Endothelial cell of umbilical vein (primary cell): ENCODE data around the gene MIF4GD. TPM values are rescaled to one million over a fixed set of nuclear protein-coding genes. Genes with fewer than 3 reads are reported as not detected.

Source experiments
- BruUV-seq: library from RNA; stranded (reverse); fragments of 400-500 nt; replicated peaks from 2 replicates; lab custom pipeline; 2021; lab: Mats Ljungman, UMichigan
- CTCF ChIA-PET: fragments of 300-600, 350-600 bp; sonication (Branson Sonifier 250); formaldehyde crosslinking; loops from one replicate; lab custom pipeline; 2021; ENCODE audit warnings: antibody characterized with exemption, inconsistent platforms; lab: Charles Lee
- POLR2A ChIA-PET: fragments of 300-600, 350-600 bp; sonication (Branson Sonifier 250); formaldehyde crosslinking; loops from one replicate; lab custom pipeline; 2021; ENCODE audit warnings: antibody characterized with exemption, inconsistent platforms; lab: Charles Lee
- DNase-seq: peaks from one replicate; pipeline ENCODE4 v3.0.0-alpha.2; 2011; ENCODE audit warnings: low read depth, low spot score
- FAIRE-seq: peaks from 2 replicates; lab custom pipeline; 2011; peaks lifted over from hg19 to GRCh38; lab: Jason Lieb, UNC
- H2AFZ ChIP-seq: 2 replicates; pipeline ENCODE4 v1.6.0; 2012; ENCODE audit warnings: low read depth, low read length, control low read depth, inconsistent platforms
- H3K27ac ChIP-seq: 2 replicates; pipeline ENCODE4 v1.5.1; 2011; ENCODE audit warnings: low read depth, mild to moderate bottlenecking, control low read depth, low read length, moderate library complexity; ENCODE audit not compliant: insufficient read depth
- H3K27me3 ChIP-seq, 2 experiments: 2 replicates each; pipeline versions ENCODE4 v1.6.0 to v1.6.1; 2011; ENCODE audit warnings: low read length in 2 of 2, mixed read lengths in 1 of 2; ENCODE audit not compliant: control insufficient read depth in 2 of 2, insufficient read depth in 2 of 2
- H3K36me3 ChIP-seq, 2 experiments: 2 replicates in 1 of 2; 3 replicates in 1 of 2; pipeline ENCODE4 v1.5.1; 2011; ENCODE audit warnings: low read length in 2 of 2, mild to moderate bottlenecking in 1 of 2, moderate library complexity in 1 of 2; ENCODE audit not compliant: control insufficient read depth in 2 of 2, insufficient read depth in 2 of 2; ENCODE audit errors: extremely low read depth in 1 of 2
- H3K4me1 ChIP-seq: 3 replicates; pipeline ENCODE4 v1.5.1; 2011; ENCODE audit warnings: mild to moderate bottlenecking, low read length; ENCODE audit not compliant: control insufficient read depth, insufficient read depth; ENCODE audit errors: extremely low read depth
- H3K4me2 ChIP-seq: 2 replicates; pipeline ENCODE4 v1.6.1; 2011; ENCODE audit warnings: low read length, control low read depth, mixed read lengths; ENCODE audit not compliant: insufficient read depth
- H3K4me3 ChIP-seq, 3 experiments: fragments of 200-600 bp in 1 of 3; sonication (generic), shearing (Covaris generic) in 1 of 3; replicated peaks in 1 of 3; 2 replicates each; pipeline ENCODE4 v1.5.1; 2011 to 2016; ENCODE audit warnings: control low read depth in 3 of 3, low read length in 3 of 3, mild to moderate bottlenecking in 2 of 3, inconsistent platforms in 1 of 3, low read depth in 1 of 3, moderate library complexity in 1 of 3; ENCODE audit not compliant: insufficient read depth in 1 of 3
- H3K79me2 ChIP-seq: 2 replicates; pipeline ENCODE4 v1.6.0; 2012; ENCODE audit warnings: low read length, inconsistent platforms; ENCODE audit not compliant: control insufficient read depth, insufficient read depth
- H3K9ac ChIP-seq: replicated peaks from 2 replicates; pipeline ENCODE3; 2011; ENCODE audit warnings: low read length, control low read depth; ENCODE audit not compliant: insufficient read depth; ENCODE audit errors: extremely low read depth
- H3K9me1 ChIP-seq: replicated peaks from 3 replicates; pipeline ENCODE4 v1.6.0; 2011; ENCODE audit warnings: mild to moderate bottlenecking, low read length; ENCODE audit not compliant: control insufficient read depth, insufficient read depth; ENCODE audit errors: extremely low read depth
- H3K9me3 ChIP-seq: replicated peaks from 2 replicates; pipeline ENCODE4 v1.5.1; 2012; ENCODE audit warnings: low read length, inconsistent platforms; ENCODE audit not compliant: control insufficient read depth, insufficient read depth
- H4K20me1 ChIP-seq: replicated peaks from 2 replicates; pipeline ENCODE3; 2011; ENCODE audit warnings: mild to moderate bottlenecking, low read length; ENCODE audit not compliant: control insufficient read depth, insufficient read depth; ENCODE audit errors: extremely low read depth
- EZH2 ChIP-seq: IDR thresholded peaks from 2 replicates; pipeline ENCODE4 v1.6.1; 2012; ENCODE audit warnings: borderline replicate concordance, low read depth, mild to moderate bottlenecking, moderate library complexity, low read length, inconsistent platforms; ENCODE audit not compliant: severe bottlenecking
- FOS ChIP-seq: IDR thresholded peaks from 2 replicates; pipeline ENCODE4 v1.6.1; 2011; ENCODE audit warnings: mild to moderate bottlenecking, low read length, moderate library complexity, borderline replicate concordance; ENCODE audit not compliant: insufficient read depth
- GATA2 ChIP-seq: IDR thresholded peaks from 2 replicates; pipeline ENCODE4 v1.7.0; 2011; ENCODE audit warnings: low read depth, mild to moderate bottlenecking, moderate library complexity, mixed read lengths, low read length; ENCODE audit not compliant: insufficient read length, insufficient read depth
- JUN ChIP-seq: IDR thresholded peaks from 2 replicates; pipeline ENCODE4 v1.6.1; 2011; ENCODE audit warnings: borderline replicate concordance, low read depth; ENCODE audit not compliant: insufficient read length, insufficient read depth
- MYC ChIP-seq: IDR thresholded peaks from one replicate; pipeline ENCODE4 v1.6.1; 2011; ENCODE audit warnings: mild to moderate bottlenecking, low read depth, low read length
- POLR2A ChIP-seq: IDR thresholded peaks from 2 replicates; pipeline ENCODE4 v1.6.1; 2012; ENCODE audit warnings: low read depth, mild to moderate bottlenecking, control low read depth, low read length
- POLR2AphosphoS5 ChIP-seq: IDR thresholded peaks from 2 replicates; pipeline ENCODE4 v1.6.1; 2012; ENCODE audit warnings: low read depth, mild to moderate bottlenecking, control low read depth, low read length, moderate library complexity; ENCODE audit not compliant: insufficient read depth
- dilution Hi-C: fragments of 300-500 bp; cut with MboI; formaldehyde crosslinking; loops from one replicate; pipeline ENCODE4 v1.15.0; 2019; ENCODE audit warnings: low sequenced_read_pairs; ENCODE audit not compliant: extremely low pct_ligation_motif_present
- intact Hi-C: fragments of 100-400 bp; cut with micrococcal nuclease; formaldehyde crosslinking; loops from one replicate; pipeline ENCODE4 v1.10.0; 2022
- polyA plus RNA-seq, 4 experiments: library from polyadenylated mRNA; depleted of rRNA in 3 of 4; stranded (reverse) in 3 of 4; unstranded in 1 of 4; fragments of >200 nt; gene quantifications; 2 replicates each; pipeline versions ENCODE4 v1.2.1 to v1.2.3, GENCODE V29; 2011 to 2012; ENCODE audit warnings: missing spikeins in 1 of 4
- total RNA-seq: library from RNA; stranded (reverse); gene quantifications from 2 replicates; pipeline ENCODE4 v1.2.3, GENCODE V29; 2021
- TF ChIP-seq, protein P1 (sequence below), 2 donors: IDR thresholded peaks; 1 replicate in 1 of 2; 2 replicates in 1 of 2; pipeline ENCODE4 v1.5.1; 2011; ENCODE audit warnings: low read length in 2 of 2, mild to moderate bottlenecking in 2 of 2, moderate library complexity in 2 of 2, control low read depth in 1 of 2, inconsistent platforms in 1 of 2, low read depth in 1 of 2; ENCODE audit not compliant: insufficient read depth in 1 of 2; ENCODE audit errors: extremely low read depth in 1 of 2
- TF ChIP-seq, protein P2 (sequence below): IDR thresholded peaks from 2 replicates; pipeline ENCODE4 v1.6.1; 2011; ENCODE audit not compliant: insufficient read depth, insufficient read length

Gene MIF4GD
- total and polyA plus RNA-seq, 2 donors (not counting 3 experiments of a cell fraction or from before 2014, with no cell fraction given): 12.4 to 35.7 TPM

DNA sequence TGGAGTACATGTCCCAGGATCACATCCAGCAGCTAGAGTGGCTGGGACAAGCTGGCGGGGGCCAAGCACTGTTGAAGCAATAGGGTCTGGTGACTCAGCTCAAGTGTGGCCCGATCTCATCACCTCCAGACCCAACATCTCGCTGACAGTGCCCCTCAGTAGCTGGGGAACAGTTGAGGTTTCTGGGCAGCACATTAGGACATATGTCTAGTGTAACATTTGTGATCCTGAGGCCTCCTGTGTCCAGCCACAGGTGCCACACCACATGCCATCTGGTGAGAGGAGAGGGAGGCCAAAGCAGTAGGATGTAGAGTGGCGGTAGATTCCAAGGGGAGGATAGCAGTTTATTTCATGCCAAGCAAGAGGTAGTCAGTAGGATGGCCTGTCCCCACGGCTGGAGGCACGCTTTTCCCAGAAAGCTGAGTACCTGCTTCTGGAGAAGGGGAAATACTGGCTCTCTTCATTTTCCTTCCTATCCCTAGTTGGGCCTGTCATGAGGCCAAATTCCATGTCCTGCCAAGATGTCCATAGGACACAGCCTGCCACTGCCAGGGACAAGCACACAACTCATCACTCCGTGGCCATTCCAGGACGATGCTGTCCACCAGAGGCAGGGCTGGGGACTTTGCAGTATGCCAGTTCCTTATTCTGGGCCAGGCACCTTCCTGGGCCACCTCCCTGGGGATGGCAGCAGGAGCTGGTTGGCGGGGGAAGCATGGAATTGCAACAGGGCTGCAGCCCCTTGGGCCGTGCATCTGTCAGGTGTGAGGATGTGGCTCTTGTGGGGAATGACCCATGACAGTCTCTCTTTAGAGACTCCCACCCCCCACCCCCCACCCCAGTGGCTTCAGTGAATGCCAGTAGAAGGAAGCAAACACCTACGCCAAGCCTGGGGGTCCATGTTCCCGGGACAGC lies 33.7 kb downstream of the MIF4GD start:
- Histone ChIP-seq H4K20me1 (no peaks in the 10 kb centered on the region), H3K27ac (no peak overlapping the region), H3K9me3 (no peaks in the 10 kb centered on the region), H3K79me2 (no peaks in the 10 kb centered on the region), H3K9ac (no peak overlapping the region), H3K27me3 (no peaks in the 10 kb centered on the region), H3K4me3 (no peak overlapping the region), H3K4me2 (no peak overlapping the region), H3K36me3 (peaks cover 11 to 46% of the 10 kb centered on the region in 2 experiments), H2AFZ (no peak overlapping the region), H3K9me1 (no peaks in the 10 kb centered on the region), H3K4me1 (no peaks in the 10 kb centered on the region)
- ChIA-PET CTCF (interaction anchor here (1.0 to 7.6 kb wide), 7 partner anchors 13 to 276 kb away, joined by 3 to 91 read pairs (median 7); partner anchors contain the start of gene MIF4GD), POLR2A (no interaction called here)
- dilution Hi-C loops: no loop called here
- DNase-seq (no peak), FAIRE-seq (no peak)
- intact Hi-C loops: no loop called here
- TF ChIP-seq, protein P1, sequence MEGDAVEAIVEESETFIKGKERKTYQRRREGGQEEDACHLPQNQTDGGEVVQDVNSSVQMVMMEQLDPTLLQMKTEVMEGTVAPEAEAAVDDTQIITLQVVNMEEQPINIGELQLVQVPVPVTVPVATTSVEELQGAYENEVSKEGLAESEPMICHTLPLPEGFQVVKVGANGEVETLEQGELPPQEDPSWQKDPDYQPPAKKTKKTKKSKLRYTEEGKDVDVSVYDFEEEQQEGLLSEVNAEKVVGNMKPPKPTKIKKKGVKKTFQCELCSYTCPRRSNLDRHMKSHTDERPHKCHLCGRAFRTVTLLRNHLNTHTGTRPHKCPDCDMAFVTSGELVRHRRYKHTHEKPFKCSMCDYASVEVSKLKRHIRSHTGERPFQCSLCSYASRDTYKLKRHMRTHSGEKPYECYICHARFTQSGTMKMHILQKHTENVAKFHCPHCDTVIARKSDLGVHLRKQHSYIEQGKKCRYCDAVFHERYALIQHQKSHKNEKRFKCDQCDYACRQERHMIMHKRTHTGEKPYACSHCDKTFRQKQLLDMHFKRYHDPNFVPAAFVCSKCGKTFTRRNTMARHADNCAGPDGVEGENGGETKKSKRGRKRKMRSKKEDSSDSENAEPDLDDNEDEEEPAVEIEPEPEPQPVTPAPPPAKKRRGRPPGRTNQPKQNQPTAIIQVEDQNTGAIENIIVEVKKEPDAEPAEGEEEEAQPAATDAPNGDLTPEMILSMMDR (IDR thresholded peaks at IDR 0.05; ENCODE audit: extremely low read depth in 1 of 2, insufficient read depth in 1 of 2, low read depth in 1 of 2, low read length in 2 of 2): no peak
- TF ChIP-seq POLR2A: no peak
- TF ChIP-seq JUN: no peak
- TF ChIP-seq, protein P2, sequence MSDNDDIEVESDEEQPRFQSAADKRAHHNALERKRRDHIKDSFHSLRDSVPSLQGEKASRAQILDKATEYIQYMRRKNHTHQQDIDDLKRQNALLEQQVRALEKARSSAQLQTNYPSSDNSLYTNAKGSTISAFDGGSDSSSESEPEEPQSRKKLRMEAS: no peak
- no peak for TF ChIP-seq MYC
- no peak for TF ChIP-seq POLR2AphosphoS5
- no peak for TF ChIP-seq FOS
- no peak for TF ChIP-seq EZH2
- TF ChIP-seq GATA2: no peak
- no TSS peak for BruUV-seq
